ENCODE data around the gene IPCEF1. TPM values are rescaled to one million over a fixed set of nuclear protein-coding genes. Genes with fewer than 3 reads are reported as not detected.

Gene IPCEF1
- total and polyA plus RNA-seq, 2 donors (not counting 1 experiment from before 2014, with no cell fraction given): 0.03 to 0.33 TPM

GRCh38 chr6:154350293-154350692 is 6.3 kb downstream of the IPCEF1 start:
- H3K4me1 ChIP-seq (ENCODE audit: control insufficient read depth, extremely low read depth, insufficient read depth, low read length): no peaks in the 10 kb centered on the region
- H2AFZ ChIP-seq (ENCODE audit: low read length): no peak overlapping the region
- no peaks in the 10 kb centered on the region for H3K9me3 ChIP-seq (ENCODE audit: control insufficient read depth, insufficient read depth, low read depth, low read length)
- H3K9ac ChIP-seq (ENCODE audit: insufficient read depth, low read length): no peak overlapping the region
- no peaks in the 10 kb centered on the region for H4K20me1 ChIP-seq (ENCODE audit: control insufficient read depth, extremely low read depth, insufficient read depth, low read length)
- H3K79me2 ChIP-seq (ENCODE audit: control insufficient read depth, insufficient read depth, low read length): no peaks in the 10 kb centered on the region
- no peaks in the 10 kb centered on the region for H3K36me3 ChIP-seq (ENCODE audit: control insufficient read depth, insufficient read depth, low read length)
- H3K4me3 ChIP-seq (replicated peaks in 1 of 4; ENCODE audit: control extremely low read depth in 1 of 4, insufficient read depth in 1 of 4, low read depth in 3 of 4, low read length in 4 of 4): no peak overlapping the region
- H3K4me2 ChIP-seq (ENCODE audit: extremely low read depth, insufficient read depth, low read length): no peak overlapping the region
- TF ChIP-seq, protein P1, sequence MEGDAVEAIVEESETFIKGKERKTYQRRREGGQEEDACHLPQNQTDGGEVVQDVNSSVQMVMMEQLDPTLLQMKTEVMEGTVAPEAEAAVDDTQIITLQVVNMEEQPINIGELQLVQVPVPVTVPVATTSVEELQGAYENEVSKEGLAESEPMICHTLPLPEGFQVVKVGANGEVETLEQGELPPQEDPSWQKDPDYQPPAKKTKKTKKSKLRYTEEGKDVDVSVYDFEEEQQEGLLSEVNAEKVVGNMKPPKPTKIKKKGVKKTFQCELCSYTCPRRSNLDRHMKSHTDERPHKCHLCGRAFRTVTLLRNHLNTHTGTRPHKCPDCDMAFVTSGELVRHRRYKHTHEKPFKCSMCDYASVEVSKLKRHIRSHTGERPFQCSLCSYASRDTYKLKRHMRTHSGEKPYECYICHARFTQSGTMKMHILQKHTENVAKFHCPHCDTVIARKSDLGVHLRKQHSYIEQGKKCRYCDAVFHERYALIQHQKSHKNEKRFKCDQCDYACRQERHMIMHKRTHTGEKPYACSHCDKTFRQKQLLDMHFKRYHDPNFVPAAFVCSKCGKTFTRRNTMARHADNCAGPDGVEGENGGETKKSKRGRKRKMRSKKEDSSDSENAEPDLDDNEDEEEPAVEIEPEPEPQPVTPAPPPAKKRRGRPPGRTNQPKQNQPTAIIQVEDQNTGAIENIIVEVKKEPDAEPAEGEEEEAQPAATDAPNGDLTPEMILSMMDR (conservative IDR thresholded peaks at IDR 0.05 in 1 of 2, IDR thresholded peaks at IDR 0.05 in 1 of 2; ENCODE audit: low read depth in 1 of 2, low read length in 2 of 2): no peak
- TF ChIP-seq EZH2 (IDR thresholded peaks at IDR 0.05; ENCODE audit: low read length, missing control alignments): no peak
- DNase-seq (ENCODE audit: low read depth in 2 of 2): peak; percentile 53 to 63
- H3K27ac ChIP-seq (ENCODE audit: insufficient read depth, low read length): no peak overlapping the region
- H3K27me3 ChIP-seq (ENCODE audit: control insufficient read depth, insufficient read depth, low read length): no peaks in the 10 kb centered on the region

- Histone ChIP-seq H3K9me3 (ENCODE audit: control insufficient read depth, insufficient read depth, low read depth, low read length) (no peaks in the 10 kb centered on the region), H4K20me1 (ENCODE audit: control insufficient read depth, extremely low read depth, insufficient read depth, low read length) (no peaks in the 10 kb centered on the region), H3K79me2 (ENCODE audit: control insufficient read depth, insufficient read depth, low read length) (no peaks in the 10 kb centered on the region), H3K4me1 (ENCODE audit: control insufficient read depth, extremely low read depth, insufficient read depth, low read length) (no peaks in the 10 kb centered on the region), H3K4me3 (replicated peaks in 1 of 4; ENCODE audit: control extremely low read depth in 1 of 4, insufficient read depth in 1 of 4, low read depth in 3 of 4, low read length in 4 of 4) (no peak overlapping the region), H3K9ac (ENCODE audit: insufficient read depth, low read length) (no peak overlapping the region), H3K27me3 (ENCODE audit: control insufficient read depth, insufficient read depth, low read length) (no peaks in the 10 kb centered on the region), H2AFZ (ENCODE audit: low read length) (no peak overlapping the region), H3K27ac (ENCODE audit: insufficient read depth, low read length) (no peak overlapping the region), H3K36me3 (ENCODE audit: control insufficient read depth, insufficient read depth, low read length) (no peaks in the 10 kb centered on the region), H3K4me2 (ENCODE audit: extremely low read depth, insufficient read depth, low read length) (no peak overlapping the region)
- DNase-seq (ENCODE audit: low read depth in 2 of 2): peak in 1 of 2 donors; percentile 13
- TF ChIP-seq, protein P1 (conservative IDR thresholded peaks at IDR 0.05 in 1 of 2, IDR thresholded peaks at IDR 0.05 in 1 of 2; ENCODE audit: low read depth in 1 of 2, low read length in 2 of 2): no peak
- TF ChIP-seq EZH2 (IDR thresholded peaks at IDR 0.05; ENCODE audit: low read length, missing control alignments): no peak
These were observed 8.6 kb downstream of the IPCEF1 start for GRCh38 chr6:154347981-154348380.

GRCh38 chr6:154345811-154346210 is 10.8 kb downstream of the IPCEF1 start:
- DNase-seq (ENCODE audit: low read depth in 2 of 2): no peak
- no peaks in the 10 kb centered on the region for H4K20me1 ChIP-seq (ENCODE audit: control insufficient read depth, extremely low read depth, insufficient read depth, low read length)
- H3K4me2 ChIP-seq (ENCODE audit: extremely low read depth, insufficient read depth, low read length): no peak overlapping the region
- H3K4me1 ChIP-seq (ENCODE audit: control insufficient read depth, extremely low read depth, insufficient read depth, low read length): no peaks in the 10 kb centered on the region
- H3K9ac ChIP-seq (ENCODE audit: insufficient read depth, low read length): no peak overlapping the region
- H2AFZ ChIP-seq (ENCODE audit: low read length): no peak overlapping the region
- no peak overlapping the region for H3K4me3 ChIP-seq (replicated peaks in 1 of 4; ENCODE audit: control extremely low read depth in 1 of 4, insufficient read depth in 1 of 4, low read depth in 3 of 4, low read length in 4 of 4)
- H3K27ac ChIP-seq (ENCODE audit: insufficient read depth, low read length): no peak overlapping the region
- no peaks in the 10 kb centered on the region for H3K9me3 ChIP-seq (ENCODE audit: control insufficient read depth, insufficient read depth, low read depth, low read length)
- TF ChIP-seq, protein P1 (conservative IDR thresholded peaks at IDR 0.05 in 1 of 2, IDR thresholded peaks at IDR 0.05 in 1 of 2; ENCODE audit: low read depth in 1 of 2, low read length in 2 of 2): no peak
- TF ChIP-seq EZH2 (IDR thresholded peaks at IDR 0.05; ENCODE audit: low read length, missing control alignments): no peak
- no peaks in the 10 kb centered on the region for H3K79me2 ChIP-seq (ENCODE audit: control insufficient read depth, insufficient read depth, low read length)
- H3K36me3 ChIP-seq (ENCODE audit: control insufficient read depth, insufficient read depth, low read length): no peaks in the 10 kb centered on the region
- no peaks in the 10 kb centered on the region for H3K27me3 ChIP-seq (ENCODE audit: control insufficient read depth, insufficient read depth, low read length)

Measured in fibroblast of lung (primary cell).